HG03520 (cell line): Measurements from ENCODE around the gene LARP4B.

Source experiments
- ATAC-seq: cut with Tn5 transposase; IDR thresholded peaks from one replicate; pipeline ENCODE4 v1.9.1; 2021; ENCODE audit warnings: mild to moderate bottlenecking, moderate library complexity; ENCODE audit not compliant: unreplicated experiment

The LARP4B gene

GRCh38 chr10:790821-791551 lies 140.5 kb downstream of the LARP4B start:
- no peak for ATAC-seq

- no peak for ATAC-seq
Measured at GRCh38 chr10:789831-790701, 141.4 kb downstream of the LARP4B start.

GRCh38 chr10:788796-789748 lies 142.4 kb downstream of the LARP4B start:
- no peak for ATAC-seq

- no peak for ATAC-seq
Measured at GRCh38 chr10:787933-788651, 143.4 kb downstream of the LARP4B start.

GRCh38 chr10:786633-787474 lies 144.7 kb downstream of the LARP4B start:
- no peak for ATAC-seq

- no peak for ATAC-seq
Measured at GRCh38 chr10:785861-786214, 145.7 kb downstream of the LARP4B start.

GRCh38 chr10:785089-785860 lies 146.2 kb downstream of the LARP4B start:
- no peak for ATAC-seq

- ATAC-seq = no peak
Measured at GRCh38 chr10:784403-785088, 147.0 kb downstream of the LARP4B start.

GRCh38 chr10:782751-783648 lies 148.5 kb downstream of the LARP4B start:
- ATAC-seq = no peak

- ATAC-seq = no peak
Measured at GRCh38 chr10:780536-781524, 150.7 kb downstream of the LARP4B start.

GRCh38 chr10:778626-779330 lies 152.7 kb downstream of the LARP4B start:
- no peak for ATAC-seq

- ATAC-seq = no peak
Measured at GRCh38 chr10:777913-778479, 153.5 kb downstream of the LARP4B start.

- no peak for ATAC-seq
Measured at GRCh38 chr10:776772-777171, 154.7 kb downstream of the LARP4B start.

GRCh38 chr10:775245-776075 lies 156.0 kb downstream of the LARP4B start:
- ATAC-seq = no peak
